Activated naive CD8-positive, alpha-beta T cell treated with anti-CD3 and anti-CD28 coated beads for 36 hours (primary cell): Measurements from ENCODE around the gene TBX2. TPM values are rescaled to one million over a fixed set of nuclear protein-coding genes. Genes with fewer than 3 reads are reported as not detected.
"Not testable (repeated sequence)": the region's sequence is repeated elsewhere in the genome, so short reads cannot be mapped to it uniquely, and the experiment has no call there.

Experiments
- DNase-seq: peaks from one replicate; pipeline ENCODE4 v3.0.0; 2021
- H3K27ac Mint-ChIP-seq: one replicate; pipeline ENCODE4 v1.8.0; 2022; ENCODE audit warnings: mild to moderate bottlenecking, moderate library complexity, mixed read lengths
- H3K27me3 Mint-ChIP-seq: one replicate; pipeline ENCODE4 v1.8.0; 2022; ENCODE audit warnings: mild to moderate bottlenecking, mixed read lengths
- H3K36me3 Mint-ChIP-seq: one replicate; pipeline ENCODE4 v1.8.0; 2021; ENCODE audit warnings: mild to moderate bottlenecking, mixed read lengths
- H3K4me1 Mint-ChIP-seq: one replicate; pipeline ENCODE4 v1.8.0; 2021; ENCODE audit warnings: mixed read lengths
- H3K4me3 Mint-ChIP-seq: one replicate; pipeline ENCODE4 v1.8.0; 2022; ENCODE audit warnings: mild to moderate bottlenecking, moderate library complexity, mixed read lengths
- H3K9me3 Mint-ChIP-seq: one replicate; pipeline ENCODE4 v1.8.0; 2022; ENCODE audit warnings: mixed read lengths
- total RNA-seq, 2 experiments: library from RNA; stranded (reverse); gene quantifications; one replicate each; pipeline ENCODE4 v1.2.3, GENCODE V29; 2021

TBX2 gene
- not detected for total RNA-seq

DNA sequence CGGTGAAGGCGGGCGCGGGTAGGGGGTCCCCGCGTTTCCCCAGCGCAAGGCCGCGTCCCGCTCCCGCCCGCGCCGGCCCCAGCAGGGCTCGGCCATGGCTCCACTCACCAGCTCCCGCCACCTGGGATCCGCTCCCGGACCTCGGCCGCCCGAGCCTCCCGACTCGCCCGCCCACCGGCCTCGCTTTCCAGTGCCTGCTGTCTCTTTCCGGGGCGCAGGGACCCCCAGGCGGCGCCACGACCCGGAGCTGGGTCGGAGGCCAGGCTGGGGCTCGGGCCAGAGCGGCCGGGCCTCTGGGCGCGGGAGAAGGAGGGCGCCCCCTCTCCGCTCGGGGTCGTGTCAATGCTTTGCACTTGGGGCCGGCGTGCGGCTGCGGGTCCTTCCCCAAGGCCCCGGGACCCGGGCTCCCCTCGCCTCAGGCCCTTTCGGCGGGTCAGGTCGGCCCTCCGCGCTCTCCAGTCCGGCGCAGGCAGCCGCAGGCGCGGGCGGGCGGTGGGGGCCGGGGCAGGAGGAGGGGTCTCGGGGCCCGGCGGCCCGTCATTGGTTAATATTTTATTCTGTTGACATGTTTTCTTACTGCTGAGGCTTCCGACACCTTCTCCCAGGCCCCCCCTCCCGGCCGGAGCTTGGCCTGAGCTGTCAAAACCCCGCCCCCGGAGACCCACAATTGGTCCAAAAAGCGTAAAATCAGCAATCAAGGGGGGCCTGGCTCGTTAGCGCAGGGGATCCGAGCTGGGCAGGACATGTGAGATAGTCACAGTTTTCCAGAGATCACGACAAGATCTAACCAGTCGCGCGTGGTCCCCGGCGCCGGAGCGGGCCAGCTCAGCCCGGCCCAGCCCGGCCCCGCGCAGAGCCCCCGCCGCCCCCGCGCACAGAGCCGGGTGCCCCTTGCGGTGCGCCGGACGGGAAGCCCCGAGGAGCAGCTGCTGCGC, at the start of gene TBX2:
Gene TBX2 (plus strand): TSS at position 713 of the 935 bp plus-strand sequence. CDS start 334 bp downstream, outside the sequence.
- peaks cover 28% of the 10 kb centered on the region for H3K4me1 Mint-ChIP-seq
- no peaks in the 10 kb centered on the region for H3K36me3 Mint-ChIP-seq
- no peak for DNase-seq
- H3K27ac Mint-ChIP-seq, result no peak within 1 kb of the TSS
- peaks cover 78% of the 10 kb centered on the region for H3K27me3 Mint-ChIP-seq
- H3K4me3 Mint-ChIP-seq, result peak within 1 kb of the TSS; percentile 63
- H3K9me3 Mint-ChIP-seq, result no peaks in the 10 kb centered on the region

DNA sequence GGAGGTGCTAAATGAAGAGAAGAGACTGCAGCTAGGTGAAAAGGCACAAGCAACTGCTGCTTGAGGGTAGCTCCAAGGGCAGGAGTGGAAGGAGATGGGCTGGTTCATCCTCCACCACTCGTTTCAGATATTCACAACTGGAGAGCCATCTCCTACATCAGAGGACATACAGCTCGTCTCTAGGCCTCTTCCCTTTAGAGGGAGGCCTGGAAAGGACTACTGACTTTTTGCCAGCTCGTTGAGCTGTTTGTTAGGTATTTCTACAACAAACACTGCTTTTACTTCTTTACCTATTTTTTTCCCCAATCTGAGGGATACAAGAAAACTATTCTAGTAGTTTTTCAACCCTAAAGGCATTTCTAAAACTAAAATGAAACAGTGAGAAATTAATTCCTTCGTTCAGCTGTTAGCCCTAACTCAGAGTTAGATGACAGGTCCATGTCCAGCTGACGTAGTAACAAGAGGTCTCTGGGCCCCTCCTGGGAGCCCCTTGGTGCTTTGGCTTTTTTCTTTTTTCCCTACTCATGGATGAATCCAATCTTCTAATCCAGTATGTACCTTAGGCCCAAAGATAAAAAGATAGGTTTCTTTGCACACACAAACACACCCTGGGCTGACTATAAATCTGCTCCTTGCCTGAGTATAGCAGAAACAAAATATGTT, 47.8 kb upstream of the TBX2 start:
- H3K27me3 Mint-ChIP-seq, result no peaks in the 10 kb centered on the region
- no peak for DNase-seq
- no peaks in the 10 kb centered on the region for H3K4me1 Mint-ChIP-seq
- H3K27ac Mint-ChIP-seq, result no peak overlapping the region
- H3K9me3 Mint-ChIP-seq, result no peaks in the 10 kb centered on the region
- no peak overlapping the region for H3K4me3 Mint-ChIP-seq
- H3K36me3 Mint-ChIP-seq, result no peaks in the 10 kb centered on the region

DNA sequence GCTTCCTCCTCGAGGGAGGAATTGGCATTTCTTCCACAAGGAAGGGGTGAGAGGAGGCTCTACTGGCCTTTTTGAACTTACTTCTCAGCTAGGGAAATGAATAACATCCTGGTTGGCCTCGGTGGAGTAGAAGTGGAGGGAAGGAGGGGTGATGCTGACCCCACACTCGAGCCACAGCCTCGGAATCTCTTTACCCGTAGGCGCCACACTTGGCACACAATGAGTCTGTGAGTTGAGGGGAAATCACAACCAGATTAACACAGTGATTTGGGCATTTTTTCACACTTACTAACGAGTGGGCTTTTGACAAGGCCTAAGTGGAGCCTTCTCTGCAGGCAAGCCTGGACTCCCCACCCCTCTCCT, 47.3 kb upstream of the TBX2 start:
- Mint-ChIP-seq H3K4me3 (no peak overlapping the region), H3K4me1 (no peaks in the 10 kb centered on the region), H3K27ac (no peak overlapping the region), H3K36me3 (no peaks in the 10 kb centered on the region), H3K27me3 (no peaks in the 10 kb centered on the region), H3K9me3 (no peaks in the 10 kb centered on the region)
- no peak for DNase-seq

DNA sequence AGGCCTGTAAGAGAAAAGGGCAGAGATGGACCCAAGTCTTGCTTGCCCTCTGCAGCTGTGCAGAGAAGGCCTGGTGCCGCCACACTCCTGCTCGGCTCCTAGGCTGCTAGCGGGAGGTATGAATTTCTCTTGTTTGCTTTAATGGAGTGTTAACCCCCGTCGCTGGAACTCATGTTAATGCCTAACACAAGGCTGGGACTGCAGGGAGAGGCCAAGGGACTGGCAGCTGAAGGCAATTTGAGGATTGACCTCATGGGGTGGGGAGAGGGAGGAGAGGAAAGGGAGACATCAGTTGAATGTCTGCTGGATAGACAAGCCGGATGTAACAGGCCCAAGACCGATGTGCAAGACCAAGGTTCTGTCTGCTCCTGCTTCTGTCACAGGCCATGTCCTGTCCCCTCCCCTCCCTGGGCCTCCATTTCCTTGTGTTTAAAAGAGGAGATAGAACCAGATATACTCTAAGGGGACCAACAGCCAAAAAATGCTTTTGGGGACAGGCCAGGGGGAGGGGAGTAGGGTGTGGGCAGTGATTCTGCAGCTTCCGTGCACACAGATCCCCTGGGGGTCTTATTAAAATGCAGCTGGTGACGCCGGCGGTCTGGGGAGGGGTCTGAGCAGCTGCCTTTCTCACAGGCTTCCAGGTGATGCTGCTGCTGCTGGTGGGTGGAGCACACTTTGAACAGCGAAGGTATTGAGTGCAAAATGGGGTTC, 46.7 kb upstream of the TBX2 start:
- H3K27me3 Mint-ChIP-seq, result no peaks in the 10 kb centered on the region
- H3K4me1 Mint-ChIP-seq, result no peaks in the 10 kb centered on the region
- DNase-seq, result no peak
- H3K4me3 Mint-ChIP-seq, result no peak overlapping the region
- H3K36me3 Mint-ChIP-seq, result no peaks in the 10 kb centered on the region
- H3K9me3 Mint-ChIP-seq, result no peaks in the 10 kb centered on the region
- H3K27ac Mint-ChIP-seq, result no peak overlapping the region

DNA sequence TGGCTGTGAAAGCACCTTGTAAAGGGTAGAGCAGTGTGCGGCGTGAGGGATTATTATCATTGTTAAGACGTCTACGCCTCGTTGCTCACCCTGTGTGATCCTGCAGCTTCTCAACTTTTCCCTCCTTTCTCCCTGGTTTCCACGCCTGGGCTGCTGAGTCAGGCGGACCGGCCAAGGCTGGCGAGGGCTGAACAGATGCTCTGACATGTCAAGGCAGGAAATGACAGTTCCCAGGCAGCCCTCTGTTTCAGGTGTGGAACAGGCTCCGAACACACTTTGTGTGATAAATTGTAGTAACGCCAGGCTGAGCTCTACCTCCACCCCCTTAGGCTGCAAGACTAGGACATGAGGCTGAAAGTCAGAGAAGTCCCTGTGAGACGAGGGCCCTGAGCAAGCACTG, 46.0 kb upstream of the TBX2 start:
- Mint-ChIP-seq H3K9me3 (no peaks in the 10 kb centered on the region), H3K4me3 (no peak overlapping the region), H3K27ac (no peak overlapping the region), H3K4me1 (no peaks in the 10 kb centered on the region), H3K27me3 (no peaks in the 10 kb centered on the region), H3K36me3 (no peaks in the 10 kb centered on the region)
- no peak for DNase-seq

DNA sequence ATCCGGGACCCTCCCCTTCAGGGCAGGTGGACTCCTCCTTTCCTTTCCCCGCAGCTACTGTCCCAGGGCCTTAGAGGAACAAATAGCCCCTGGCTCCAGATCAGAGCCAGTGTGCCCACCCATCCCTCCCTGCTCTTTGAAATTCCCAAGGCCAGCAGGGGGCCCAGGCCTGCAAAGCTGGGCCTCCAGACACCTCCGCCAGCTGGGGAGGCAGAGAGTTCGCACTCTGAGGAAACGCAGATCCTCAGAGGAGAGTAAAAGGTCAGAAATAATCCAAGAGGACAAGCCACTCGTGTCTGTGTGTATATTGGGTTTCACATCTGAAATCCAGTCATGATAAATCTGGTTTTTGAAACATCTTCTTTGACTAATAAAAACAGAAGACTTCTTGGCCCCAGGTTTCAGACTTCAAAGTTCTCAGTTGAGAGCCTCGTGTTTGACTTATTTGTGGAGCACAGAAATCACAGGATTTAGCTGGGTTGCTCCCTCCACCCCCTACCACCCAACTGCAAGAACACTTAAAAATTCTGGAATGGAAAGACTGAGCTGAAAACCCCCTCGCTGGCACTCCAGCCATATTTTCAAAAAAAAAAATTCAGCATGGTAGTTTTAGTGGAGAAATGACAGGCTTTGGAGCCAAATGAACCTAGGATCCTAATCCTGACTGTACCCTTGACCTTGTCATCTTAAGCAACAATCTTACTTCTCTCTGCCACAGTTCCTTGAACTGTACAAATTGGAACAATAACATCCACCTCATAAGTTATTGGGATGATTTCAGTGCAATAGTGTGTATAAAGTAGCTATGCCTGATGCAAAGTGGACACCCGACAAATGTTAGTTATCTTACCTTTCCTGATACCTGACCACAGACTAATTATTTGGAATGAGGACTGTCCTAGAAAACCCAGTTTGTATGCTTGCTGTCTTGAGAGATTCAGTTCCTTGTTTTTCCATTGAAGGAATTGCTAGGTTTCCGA, 44.5 kb upstream of the TBX2 start:
- no peaks in the 10 kb centered on the region for H3K4me1 Mint-ChIP-seq
- H3K27ac Mint-ChIP-seq, result no peak overlapping the region
- no peak overlapping the region for H3K4me3 Mint-ChIP-seq
- no peaks in the 10 kb centered on the region for H3K36me3 Mint-ChIP-seq
- DNase-seq, result no peak
- H3K9me3 Mint-ChIP-seq, result no peaks in the 10 kb centered on the region
- no peaks in the 10 kb centered on the region for H3K27me3 Mint-ChIP-seq

DNA sequence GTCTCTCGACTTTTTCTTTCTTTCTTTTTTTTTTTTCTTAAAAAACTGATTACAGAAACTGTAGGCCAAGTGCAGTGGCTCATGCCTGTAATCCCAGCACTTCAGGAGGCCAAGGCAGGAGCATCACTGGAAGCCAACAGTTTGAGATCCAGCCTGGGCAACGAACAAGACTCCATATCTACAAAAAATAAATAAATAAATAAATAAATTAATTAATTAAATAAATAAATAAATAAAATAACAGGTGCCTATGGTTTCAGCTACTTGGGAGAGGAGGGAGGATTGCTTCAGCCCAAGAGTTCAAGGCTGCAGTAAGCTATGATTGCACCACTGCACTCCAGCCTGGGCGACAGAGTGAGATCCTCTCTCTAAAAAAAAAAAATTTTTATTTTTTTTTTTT, 42.6 kb upstream of the TBX2 start:
- H3K27me3 Mint-ChIP-seq, H3K36me3 Mint-ChIP-seq, H3K9me3 Mint-ChIP-seq, H3K4me1 Mint-ChIP-seq, H3K4me3 Mint-ChIP-seq, H3K27ac Mint-ChIP-seq, DNase-seq: not testable (repeated sequence)

DNA sequence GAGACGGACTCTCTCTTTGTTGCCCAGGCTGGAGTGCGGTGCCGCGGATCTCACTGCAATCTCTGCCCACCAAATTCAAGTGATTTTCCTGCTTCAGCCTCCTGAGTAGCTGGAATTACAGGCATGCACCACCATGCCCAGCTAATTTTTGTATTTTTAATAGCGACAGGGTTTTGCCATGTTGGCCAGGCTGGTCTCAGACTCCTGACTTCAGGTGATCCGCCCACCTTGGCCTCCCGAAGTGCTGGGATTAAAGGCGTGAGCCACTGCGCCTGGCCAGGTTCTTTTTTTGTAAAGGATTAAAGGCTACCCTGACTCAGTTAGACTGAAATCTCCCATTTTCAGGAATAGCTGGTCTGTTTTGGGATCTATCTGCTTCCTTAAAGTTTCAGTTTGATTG, 40.1 kb upstream of the TBX2 start:
- H3K27ac Mint-ChIP-seq, H3K4me3 Mint-ChIP-seq, H3K9me3 Mint-ChIP-seq, H3K36me3 Mint-ChIP-seq, DNase-seq, H3K4me1 Mint-ChIP-seq, H3K27me3 Mint-ChIP-seq: not testable (repeated sequence)

DNA sequence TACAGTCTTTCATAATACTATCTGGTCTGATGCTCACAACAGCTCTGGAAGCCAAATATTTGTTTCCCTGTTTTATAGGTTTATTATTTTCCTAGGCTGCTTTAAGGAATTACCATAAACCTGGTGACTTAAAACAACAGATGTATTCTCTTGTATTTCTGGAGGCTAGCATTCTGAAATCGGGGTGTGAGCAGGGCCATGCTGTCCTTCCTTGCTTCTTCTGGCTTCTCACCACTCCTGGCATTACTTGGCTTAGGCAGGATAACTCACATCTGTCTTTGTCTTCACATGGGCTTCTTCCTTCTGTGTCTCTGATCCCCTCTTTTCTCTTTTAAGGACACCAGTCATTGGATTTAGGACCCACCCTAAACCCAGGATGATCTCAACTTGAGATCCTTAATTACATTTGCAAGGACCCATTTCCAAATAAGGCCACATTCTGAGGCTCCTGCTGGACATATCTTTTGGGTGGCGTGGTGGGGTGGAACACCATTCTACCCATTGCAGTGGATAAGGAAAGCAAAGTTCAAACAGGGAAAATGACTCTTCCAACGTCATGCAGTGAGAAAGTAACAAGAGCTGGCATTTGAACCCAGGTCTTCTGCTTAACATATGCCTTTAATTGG, 39.2 kb upstream of the TBX2 start:
- no peak for DNase-seq
- H3K27ac Mint-ChIP-seq, result no peak overlapping the region
- no peaks in the 10 kb centered on the region for H3K27me3 Mint-ChIP-seq
- no peaks in the 10 kb centered on the region for H3K4me1 Mint-ChIP-seq
- no peaks in the 10 kb centered on the region for H3K36me3 Mint-ChIP-seq
- no peak overlapping the region for H3K4me3 Mint-ChIP-seq
- no peaks in the 10 kb centered on the region for H3K9me3 Mint-ChIP-seq

DNA sequence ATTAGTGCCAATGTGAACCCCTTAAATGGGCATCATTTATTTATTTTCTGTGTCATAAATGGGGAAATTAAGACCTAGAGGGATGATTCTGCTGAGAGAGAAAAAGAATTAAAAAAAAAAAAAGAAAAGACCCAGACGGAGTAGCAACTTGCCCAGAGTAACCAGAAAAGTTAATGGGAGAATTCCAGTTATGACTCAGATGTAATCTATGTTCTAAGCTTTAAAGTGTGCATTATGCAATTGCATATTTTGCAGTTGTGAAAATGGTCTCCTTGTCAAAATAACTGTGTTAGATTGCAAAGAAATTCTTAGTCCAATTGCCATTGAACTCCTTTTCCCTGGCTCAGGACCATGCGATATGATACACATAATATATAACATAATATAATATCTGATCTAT, 38.6 kb upstream of the TBX2 start:
- no peaks in the 10 kb centered on the region for H3K4me1 Mint-ChIP-seq
- H3K36me3 Mint-ChIP-seq, result no peaks in the 10 kb centered on the region
- H3K9me3 Mint-ChIP-seq, result no peaks in the 10 kb centered on the region
- H3K27me3 Mint-ChIP-seq, result no peaks in the 10 kb centered on the region
- no peak overlapping the region for H3K27ac Mint-ChIP-seq
- no peak for DNase-seq
- H3K4me3 Mint-ChIP-seq, result no peak overlapping the region

DNA sequence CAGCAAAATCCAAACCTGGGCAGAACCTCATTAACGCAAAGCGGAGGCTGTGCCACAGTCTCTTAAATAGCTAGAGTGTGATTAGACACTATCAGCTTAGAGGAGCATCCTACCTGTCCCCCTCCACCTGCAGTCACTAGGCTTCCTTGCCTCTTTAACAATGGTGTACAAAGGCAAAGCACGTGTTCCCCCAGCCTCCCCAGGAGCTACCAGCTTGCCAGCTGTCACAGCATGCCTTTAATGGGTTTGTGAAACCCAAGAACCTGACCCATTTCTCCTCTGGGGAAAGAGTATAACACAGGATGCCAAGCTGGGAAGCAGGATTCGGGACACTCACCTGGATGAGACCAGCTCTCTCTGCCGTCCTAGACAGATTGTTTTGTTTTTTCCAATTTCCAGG, 37.2 kb upstream of the TBX2 start:
- Mint-ChIP-seq H3K36me3 (no peaks in the 10 kb centered on the region), H3K4me1 (no peaks in the 10 kb centered on the region), H3K27me3 (no peaks in the 10 kb centered on the region), H3K27ac (no peak overlapping the region), H3K9me3 (no peaks in the 10 kb centered on the region), H3K4me3 (no peak overlapping the region)
- no peak for DNase-seq

DNA sequence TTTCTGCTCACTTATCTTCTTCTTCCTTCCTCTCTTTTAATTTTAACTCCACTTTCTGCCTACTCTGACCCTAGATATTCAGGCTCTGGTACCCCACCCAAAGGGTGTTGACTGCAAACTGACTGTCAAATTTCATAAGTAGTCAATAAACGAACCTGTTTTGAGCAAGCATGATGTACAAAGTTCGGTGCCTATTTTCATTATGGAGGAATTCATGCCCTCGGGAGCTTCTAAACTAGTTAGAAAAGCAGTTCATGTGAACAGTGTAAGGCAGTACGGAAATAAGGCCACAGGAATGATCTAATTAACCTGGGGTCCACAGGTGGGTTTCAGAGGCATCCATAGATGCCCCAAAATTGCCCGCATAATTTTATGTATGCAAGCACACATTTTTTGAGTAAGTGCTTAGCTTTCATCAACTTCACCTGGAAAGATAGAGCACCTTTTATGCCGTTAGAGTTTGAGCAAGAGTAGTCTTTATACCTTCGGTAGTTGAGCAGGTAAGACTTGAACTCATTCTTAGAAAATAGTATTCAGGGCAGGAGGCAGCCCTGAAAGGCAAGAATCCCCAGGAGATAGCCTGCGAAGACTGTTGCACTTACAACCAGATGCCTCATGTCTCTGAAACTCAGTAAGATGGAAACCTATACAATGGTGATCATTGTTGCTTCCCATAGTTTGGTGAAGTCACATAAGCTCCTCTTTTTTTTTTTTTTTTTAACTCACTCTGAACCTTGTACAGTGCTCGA, 36.6 kb upstream of the TBX2 start:
- no peak overlapping the region for H3K4me3 Mint-ChIP-seq
- no peaks in the 10 kb centered on the region for H3K27me3 Mint-ChIP-seq
- H3K9me3 Mint-ChIP-seq, result no peaks in the 10 kb centered on the region
- H3K4me1 Mint-ChIP-seq, result no peaks in the 10 kb centered on the region
- H3K36me3 Mint-ChIP-seq, result no peaks in the 10 kb centered on the region
- no peak overlapping the region for H3K27ac Mint-ChIP-seq
- DNase-seq, result no peak

DNA sequence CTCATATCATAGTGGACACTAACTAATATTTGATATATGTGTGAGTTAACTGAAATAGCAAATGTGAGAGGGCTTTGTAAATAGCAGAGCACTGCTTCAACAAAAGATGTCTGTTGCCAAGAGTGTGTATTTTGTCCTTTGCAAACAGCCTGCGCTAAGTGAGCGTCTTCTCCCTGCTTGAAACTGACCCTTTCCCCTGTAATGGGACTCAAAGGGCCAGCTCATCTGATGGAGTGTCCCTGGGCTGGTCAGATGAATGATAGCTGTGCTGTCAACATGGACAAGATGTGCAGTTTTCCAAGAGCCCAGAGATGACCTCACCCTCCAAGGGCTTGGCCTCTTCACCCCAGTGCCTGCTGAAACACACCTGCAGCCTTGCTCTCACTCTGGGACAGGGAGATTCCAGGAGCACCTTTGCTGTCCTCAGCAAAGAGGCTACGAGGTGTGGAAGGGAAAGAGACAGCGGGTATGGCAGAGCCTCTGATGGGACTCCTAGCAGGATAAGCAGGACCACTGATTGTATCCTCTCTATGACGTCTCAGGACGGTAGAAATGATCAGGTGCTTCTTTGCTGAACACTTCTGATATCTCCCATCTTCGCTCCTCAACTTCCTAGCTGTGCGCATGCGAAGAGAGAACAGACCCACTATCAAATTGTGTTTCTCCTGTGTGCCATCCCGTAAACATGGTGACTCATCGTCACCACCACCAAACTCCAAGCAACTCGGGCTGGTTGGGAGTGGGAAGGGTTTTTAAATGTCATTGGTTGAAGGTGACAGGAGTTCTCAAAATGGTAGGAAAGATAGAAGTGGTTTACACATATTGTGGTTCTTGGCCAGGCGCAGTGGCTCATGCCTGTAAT, 35.8 kb upstream of the TBX2 start:
- Mint-ChIP-seq H3K36me3 (no peaks in the 10 kb centered on the region), H3K27me3 (no peaks in the 10 kb centered on the region), H3K4me1 (no peaks in the 10 kb centered on the region), H3K9me3 (no peaks in the 10 kb centered on the region), H3K27ac (no peak overlapping the region), H3K4me3 (no peak overlapping the region)
- no peak for DNase-seq
